ENCODE results near the gene MYD88.

DNA sequence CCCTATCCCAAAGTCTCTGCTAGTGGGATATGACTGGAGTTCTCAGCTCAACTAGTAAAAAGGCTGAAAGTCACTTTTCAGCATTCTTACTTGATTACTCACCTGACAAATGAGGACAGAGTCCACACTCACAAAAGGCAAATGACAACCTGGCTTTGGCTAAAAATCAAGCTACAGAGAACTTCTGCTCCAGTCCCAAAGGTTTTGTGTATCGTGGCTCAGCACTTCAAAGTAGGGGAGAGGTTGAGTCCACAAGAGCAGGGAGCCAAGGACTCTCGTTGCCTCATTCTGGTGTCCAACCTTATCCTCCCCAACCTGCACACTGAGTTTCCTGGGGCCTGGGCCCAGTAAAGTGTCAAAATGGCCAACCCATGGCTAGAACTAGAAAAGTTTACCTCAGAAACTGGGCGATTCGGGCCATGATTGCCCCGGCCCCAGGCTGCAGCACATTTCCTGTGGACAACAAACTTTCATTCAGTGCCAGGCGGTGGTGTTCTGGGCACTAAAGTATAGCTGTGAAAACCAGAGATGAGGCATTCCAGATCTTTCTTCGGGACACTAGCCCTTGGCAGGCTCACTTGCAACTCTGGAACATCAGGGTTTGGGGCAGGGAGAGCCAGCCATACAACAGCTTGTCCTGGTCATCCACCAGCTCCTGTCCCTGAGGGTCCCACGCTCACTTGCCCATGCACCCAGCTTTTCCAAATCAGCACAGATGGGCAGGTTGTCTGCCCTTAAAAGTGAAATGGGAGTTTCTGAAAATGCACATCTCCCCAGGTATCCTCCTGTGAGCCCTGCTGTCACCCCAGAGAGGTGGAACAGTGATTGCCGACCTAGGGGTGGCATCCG, 4.7 kb upstream of the MYD88 start:
- TF ChIP-seq GATA1 (IDR thresholded peaks at IDR 0.05; ENCODE audit: low read depth, low read length) = no peak
- TF ChIP-seq POLR2A (IDR thresholded peaks at IDR 0.05; ENCODE audit: low read length) = no peak

Data from erythroblast (primary cell).